GM21576 (cell line): ENCODE data around the gene ABCA2.
A peak's percentile ranks its signal among the peaks of the same experiment; 100 is the strongest.
"Not testable (repeated sequence)": the region's sequence is repeated elsewhere in the genome, so short reads cannot be mapped to it uniquely, and the experiment has no call there.

Source experiments
- ATAC-seq: cut with Tn5 transposase; IDR thresholded peaks from one replicate; pipeline ENCODE4 v1.9.1; 2021; ENCODE audit warnings: mild to moderate bottlenecking, moderate library complexity; ENCODE audit not compliant: unreplicated experiment

ABCA2 gene

GRCh38 chr9:137046088-137046787, 18.2 kb upstream of the ABCA2 start, which contains the start of gene NPDC1:
TSS of gene NPDC1 (minus strand) at chr9:137046177. CDS start at chr9:137045989, 188 bp downstream.
- ATAC-seq = peak; percentile 51

DNA sequence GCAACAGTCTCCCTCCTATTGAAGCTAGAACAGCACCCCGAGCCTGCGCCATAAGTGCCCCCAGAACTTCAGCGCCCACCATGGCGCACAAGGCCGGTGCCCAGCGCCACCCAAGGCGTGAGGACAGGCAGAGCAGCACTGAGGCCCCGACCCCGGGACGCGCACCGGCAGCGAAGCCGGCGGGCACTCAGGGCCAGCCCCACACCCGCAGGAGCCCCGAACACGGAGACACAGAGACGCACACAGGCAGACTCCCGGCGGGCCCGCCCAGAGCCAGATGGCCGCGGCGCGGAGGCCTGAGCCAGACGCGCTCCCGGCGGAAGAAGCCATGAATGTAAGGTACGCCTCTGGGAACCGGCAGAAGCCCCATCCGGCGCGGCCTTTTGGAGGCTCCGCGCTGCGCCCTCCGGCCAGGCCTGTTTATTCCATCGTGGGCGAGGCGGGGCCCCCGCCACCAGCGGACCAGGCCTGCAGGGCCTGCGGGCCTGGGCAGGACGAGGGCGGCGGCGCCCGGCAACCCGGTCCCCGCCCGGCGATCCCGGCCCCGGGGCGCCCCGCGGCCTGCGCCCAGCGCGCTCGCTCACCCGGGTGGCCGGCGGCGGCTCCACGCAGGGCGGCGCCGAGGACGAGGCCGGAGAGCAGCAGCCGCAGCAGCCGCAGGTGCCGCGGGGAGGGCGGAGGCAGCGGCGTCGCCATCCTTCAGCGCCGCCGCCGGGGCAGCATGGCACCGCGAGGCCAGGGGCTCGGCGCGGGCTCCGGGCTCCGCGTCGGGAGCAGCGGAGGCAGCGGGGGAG, 17.5 kb upstream of the ABCA2 start:
- ATAC-seq = no peak

GRCh38 chr9:137044502-137045177, 16.6 kb upstream of the ABCA2 start:
- ATAC-seq = no peak

- no peak for ATAC-seq
Measured at GRCh38 chr9:137044037-137044436, 16.0 kb upstream of the ABCA2 start.

- ATAC-seq = no peak
Measured at GRCh38 chr9:137042751-137043727, 15.0 kb upstream of the ABCA2 start.

- no peak for ATAC-seq
Measured at GRCh38 chr9:137041124-137041523, 13.1 kb upstream of the ABCA2 start.

- no peak for ATAC-seq
Measured at GRCh38 chr9:137040568-137040967, 12.5 kb upstream of the ABCA2 start.

GRCh38 chr9:137039611-137040366, 11.8 kb upstream of the ABCA2 start:
- no peak for ATAC-seq

DNA sequence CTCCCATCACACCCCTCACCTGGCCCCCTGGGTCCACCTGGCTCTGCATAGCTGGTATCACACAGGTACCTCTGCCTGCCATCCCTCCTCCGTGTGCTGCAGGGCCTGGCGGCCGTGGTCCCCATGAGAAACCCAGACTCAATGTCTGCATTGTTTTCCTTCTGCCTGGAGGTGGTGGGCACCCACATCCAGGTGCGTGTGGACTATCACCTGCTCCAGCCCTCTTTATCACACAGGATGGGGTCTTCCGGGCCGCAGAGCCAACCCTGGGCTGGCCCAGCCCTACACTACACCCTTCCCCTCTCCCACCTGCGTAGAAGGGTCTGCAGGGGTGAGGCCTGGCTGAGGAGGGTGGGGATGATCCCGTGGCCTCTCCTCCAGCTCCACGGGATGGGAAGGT, 10.9 kb upstream of the ABCA2 start:
- no peak for ATAC-seq

DNA sequence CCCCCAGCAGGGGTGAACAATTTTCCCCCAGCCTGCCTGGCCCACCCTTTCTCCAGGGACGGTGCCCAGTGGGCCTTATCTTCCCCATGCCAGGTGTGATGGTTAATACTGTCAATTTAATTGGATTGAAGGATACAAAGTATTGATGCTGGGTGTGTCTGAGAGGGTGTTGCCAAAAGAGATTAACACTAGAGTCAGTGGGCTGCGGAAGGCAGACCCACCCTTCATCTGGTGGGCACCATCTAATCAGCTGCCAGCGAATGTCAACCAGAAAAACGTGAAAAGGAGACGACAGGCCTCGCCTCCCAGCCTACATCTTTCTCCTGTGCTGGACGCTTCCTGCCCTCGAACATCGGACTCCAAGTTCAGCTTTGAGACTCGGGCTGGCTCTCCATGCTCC, 9.4 kb upstream of the ABCA2 start:
- no peak for ATAC-seq

GRCh38 chr9:137037035-137037434, 9.0 kb upstream of the ABCA2 start:
- ATAC-seq = no peak

- no peak for ATAC-seq
Measured at GRCh38 chr9:137035937-137036336, 7.9 kb upstream of the ABCA2 start.

DNA sequence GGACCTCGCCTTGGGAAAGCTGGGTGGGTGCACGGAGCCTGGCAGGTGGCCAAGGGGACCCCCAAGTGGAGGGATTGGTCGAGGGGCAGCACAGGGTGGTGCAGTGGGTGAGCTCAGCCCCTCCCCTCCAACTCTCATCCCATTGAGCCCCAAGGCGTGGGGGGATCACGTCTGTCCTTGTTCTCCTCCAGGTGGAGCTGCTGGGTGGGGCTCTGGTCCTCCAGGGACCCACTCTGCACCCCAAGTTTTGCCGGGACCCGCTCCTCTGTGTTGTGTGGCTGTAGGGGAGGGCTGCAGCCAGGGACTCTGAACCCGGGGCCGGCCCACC, 7.4 kb upstream of the ABCA2 start:
- no peak for ATAC-seq

GRCh38 chr9:137034709-137035506, 6.9 kb upstream of the ABCA2 start:
- ATAC-seq = peak; percentile 48

DNA sequence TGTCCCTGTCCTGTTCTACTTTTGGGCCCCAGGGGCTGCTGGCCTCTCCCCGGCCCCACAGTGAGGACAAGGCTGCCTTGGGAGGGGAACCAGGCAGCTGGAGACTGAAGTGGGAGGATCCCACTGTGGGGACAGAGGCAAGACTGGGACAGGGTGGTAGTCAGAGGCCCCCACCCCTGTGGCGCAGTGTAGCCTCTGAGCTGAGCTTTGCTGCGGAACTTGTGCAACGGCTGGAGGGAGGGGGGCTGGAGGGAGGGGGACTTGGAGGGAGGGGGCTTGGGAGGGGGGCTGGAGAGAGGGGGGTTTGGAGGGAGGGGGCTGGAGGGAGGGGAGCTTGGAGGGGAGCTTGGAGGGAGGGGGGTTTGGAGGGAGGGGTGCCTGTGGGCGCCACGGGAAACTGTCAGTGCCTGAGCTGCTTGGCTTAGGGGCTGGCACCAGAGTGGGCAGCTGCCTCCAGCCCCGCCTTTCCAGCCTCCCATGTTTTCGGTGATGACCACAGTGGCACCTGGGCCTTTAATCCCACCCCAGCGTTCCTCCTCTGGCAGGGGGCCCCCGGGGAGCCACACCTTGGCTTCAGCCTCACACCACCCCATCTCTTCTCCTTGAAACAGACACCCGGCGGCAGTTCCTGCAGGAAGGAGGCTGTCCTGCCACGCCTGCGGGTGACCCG, 6.1 kb upstream of the ABCA2 start:
- no peak for ATAC-seq

GRCh38 chr9:137033481-137033880, 5.4 kb upstream of the ABCA2 start:
- not testable (repeated sequence) for ATAC-seq

DNA sequence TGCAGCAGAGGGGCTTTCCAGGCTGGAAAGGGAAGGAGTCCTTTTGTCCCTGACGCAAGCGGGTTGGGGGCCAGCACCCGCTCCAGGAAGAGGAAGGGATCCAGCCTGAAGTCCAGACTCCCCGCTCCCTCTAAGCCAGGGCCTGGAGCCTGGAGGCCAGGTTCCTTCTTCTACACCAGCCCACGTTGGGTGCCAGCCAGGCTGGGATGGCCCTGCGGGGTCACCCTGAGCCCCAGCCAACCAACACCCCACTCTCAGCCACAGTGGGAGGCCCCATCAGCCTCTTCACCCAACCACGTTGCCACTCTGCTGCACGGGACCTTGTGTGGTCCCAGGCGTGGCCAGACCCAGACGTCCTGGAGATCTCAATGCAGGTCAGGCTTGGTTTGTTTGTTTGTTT, 4.8 kb upstream of the ABCA2 start:
- ATAC-seq = no peak

DNA sequence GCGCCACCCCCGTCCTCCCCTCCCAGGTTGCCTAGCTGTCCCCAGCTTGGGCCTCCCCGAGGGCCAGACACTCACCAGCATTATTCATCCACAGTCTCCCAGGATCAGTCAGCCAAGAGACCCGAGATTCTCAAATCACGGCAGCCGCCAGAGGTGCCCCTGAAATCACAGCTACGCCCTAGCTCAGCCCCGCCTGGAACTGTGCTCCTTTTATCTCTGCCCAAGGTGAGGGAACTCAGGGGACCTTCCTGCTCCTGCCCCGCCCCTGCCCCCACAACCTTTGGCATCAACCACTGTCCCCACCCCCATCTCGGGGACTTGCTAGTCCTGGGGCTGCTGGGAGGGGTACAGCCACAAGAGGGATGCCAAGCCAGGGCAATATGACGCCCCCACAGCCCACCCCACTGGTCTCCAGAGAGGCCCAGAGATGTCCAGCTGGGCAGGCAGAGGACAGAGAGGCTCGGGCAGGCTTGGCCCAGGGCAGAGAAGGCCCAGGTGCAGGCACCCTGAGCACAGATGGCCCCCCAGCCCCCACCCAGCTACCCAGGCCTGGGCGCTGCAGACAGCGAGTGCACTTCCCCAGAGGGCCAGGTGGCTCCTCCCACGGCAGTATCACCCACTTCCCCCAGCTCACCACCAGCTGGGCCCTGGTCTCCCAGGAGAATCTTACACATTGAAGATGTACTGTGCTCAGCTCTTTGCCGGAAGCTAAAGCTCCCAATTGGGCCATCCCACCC, 4.0 kb upstream of the ABCA2 start, which contains the start of gene FUT7:
Gene FUT7, minus strand, starts transcription at position 185 of the 737 bp plus-strand sequence. Its CDS starts 97 bp downstream, at position 88.
- ATAC-seq = no peak
